ENCODE results near the gene FKBP5. TPM values are rescaled to one million over a fixed set of nuclear protein-coding genes. Genes with fewer than 3 reads are reported as not detected.

The FKBP5 gene
- polyA plus RNA-seq, 2 of the 4 experiments (the other 2 are of a cell fraction), result 8.4 to 11.7 TPM

DNA sequence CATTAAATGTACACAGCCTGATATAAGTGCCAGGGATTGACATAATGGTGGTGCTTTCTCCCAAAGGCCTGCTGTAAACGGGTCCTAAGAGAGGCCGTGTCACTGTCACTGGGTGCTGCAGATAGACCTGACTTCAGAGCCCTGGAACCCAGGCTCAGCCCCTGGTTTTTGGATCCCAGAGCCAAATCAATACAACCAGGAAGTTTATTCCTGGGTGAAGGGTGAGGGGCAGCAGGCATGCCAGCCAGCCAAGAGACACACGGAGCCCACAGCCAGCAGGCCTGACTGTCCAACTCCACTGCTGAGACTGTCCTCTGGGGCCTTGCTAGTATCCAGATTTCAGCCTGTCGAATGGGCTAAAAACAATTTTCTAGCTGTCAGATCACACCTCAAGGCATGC lies 35.3 kb upstream of the FKBP5 start (continued):
- TF ChIP-seq ATOH8 (CRISPR knock-in tag; IDR thresholded peaks at IDR 0.05; ENCODE audit: low read depth), result no peak
- TF ChIP-seq GATA3 (IDR thresholded peaks at IDR 0.05; ENCODE audit: borderline replicate concordance), result no peak
- no peak for TF ChIP-seq CTCF (IDR thresholded peaks at IDR 0.05)
- no peak for TF ChIP-seq RFX5 (IDR thresholded peaks at IDR 0.05)
- no peak for TF ChIP-seq HOXA7 (CRISPR knock-in tag; IDR thresholded peaks at IDR 0.05)
- no peak for TF ChIP-seq PBX3 (IDR thresholded peaks at IDR 0.05)
- TF ChIP-seq PHF8 (IDR thresholded peaks at IDR 0.05; ENCODE audit: borderline replicate concordance, low read depth), result no peak
- TF ChIP-seq EHF (CRISPR knock-in tag; IDR thresholded peaks at IDR 0.05), result no peak
- no peak for TF ChIP-seq HOXB5 (CRISPR knock-in tag; IDR thresholded peaks at IDR 0.05)
- no peak for TF ChIP-seq ZC3H11A (IDR thresholded peaks at IDR 0.05)

DNA sequence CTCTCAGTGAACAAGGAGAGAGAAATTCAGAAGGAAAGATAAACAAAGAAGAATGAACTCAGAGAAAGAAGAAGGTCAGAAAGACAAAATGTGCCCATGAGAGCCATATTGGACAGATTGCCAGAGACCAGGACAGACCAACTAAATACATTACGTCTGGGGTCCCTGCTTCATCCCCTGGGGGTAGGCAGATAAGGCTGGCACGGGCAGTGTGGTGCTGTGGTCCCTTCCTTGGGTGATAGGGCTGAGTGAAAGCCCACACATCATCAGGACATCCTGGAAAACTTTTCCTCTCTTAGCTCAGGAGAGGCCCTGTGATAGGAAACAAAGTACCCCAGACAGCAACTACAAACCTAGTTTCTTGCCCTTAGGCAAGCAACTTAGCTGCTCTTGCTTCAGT lies 34.9 kb upstream of the FKBP5 start:
- Histone ChIP-seq H3K9me3 (no peaks in the 10 kb centered on the region), H3K4me2 (no peak overlapping the region), H3K4me3 (no peak overlapping the region), H3K4me1 (peaks cover 42% of the 10 kb centered on the region), H3K27ac (peak overlapping the region in 1 of 2 experiments; percentile 99; a peak in 1 of 6 replicates)
- WGBS (ENCODE audit: missing lambda C conversion rate), result 90% methylated on average over 2 of the region's 2 CpGs
- no peak for ATAC-seq
- FAIRE-seq, result no peak
- DNase-seq (ENCODE audit: low read depth in 1 of 2, low spot score in 1 of 2), result no peak
- CTCF ChIA-PET, result no interaction called here
- TF ChIP-seq, protein P1, sequence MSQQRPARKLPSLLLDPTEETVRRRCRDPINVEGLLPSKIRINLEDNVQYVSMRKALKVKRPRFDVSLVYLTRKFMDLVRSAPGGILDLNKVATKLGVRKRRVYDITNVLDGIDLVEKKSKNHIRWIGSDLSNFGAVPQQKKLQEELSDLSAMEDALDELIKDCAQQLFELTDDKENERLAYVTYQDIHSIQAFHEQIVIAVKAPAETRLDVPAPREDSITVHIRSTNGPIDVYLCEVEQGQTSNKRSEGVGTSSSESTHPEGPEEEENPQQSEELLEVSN (IDR thresholded peaks at IDR 0.05; ENCODE audit: borderline replicate concordance, low read depth), result no peak
- TF ChIP-seq EP300 (IDR thresholded peaks at IDR 0.05) (no peak), CTCF (IDR thresholded peaks at IDR 0.05) (no peak), CBX2 (IDR thresholded peaks at IDR 0.05; ENCODE audit: borderline replicate concordance, low read depth) (no peak), MAZ (IDR thresholded peaks at IDR 0.05; ENCODE audit: borderline replicate concordance, low read depth, low read length) (no peak), ZSCAN20 (CRISPR knock-in tag; IDR thresholded peaks at IDR 0.05) (no peak), SREBF2 (IDR thresholded peaks at IDR 0.05) (no peak), HDAC2 (IDR thresholded peaks at IDR 0.05) (no peak), CEBPB (IDR thresholded peaks at IDR 0.05) (no peak), MYC (IDR thresholded peaks at IDR 0.05; ENCODE audit: borderline replicate concordance, low read length) (no peak), HOXB13 (CRISPR knock-in tag; IDR thresholded peaks at IDR 0.05; ENCODE audit: low read depth) (no peak), RCOR1 (IDR thresholded peaks at IDR 0.05; ENCODE audit: low read depth, low read length) (no peak), KDM1A (IDR thresholded peaks at IDR 0.05; ENCODE audit: low read depth) (no peak), TFCP2L1 (CRISPR knock-in tag; IDR thresholded peaks at IDR 0.05) (no peak), RAD21 (conservative IDR thresholded peaks at IDR 0.05 in 1 of 2, IDR thresholded peaks at IDR 0.05 in 1 of 2) (no peak), CBX8 (IDR thresholded peaks at IDR 0.05) (no peak), RFX5 (IDR thresholded peaks at IDR 0.05) (no peak), JUNB (IDR thresholded peaks at IDR 0.05) (no peak), ZNF302 (CRISPR knock-in tag; IDR thresholded peaks at IDR 0.05) (no peak)
- TF ChIP-seq, protein P2, sequence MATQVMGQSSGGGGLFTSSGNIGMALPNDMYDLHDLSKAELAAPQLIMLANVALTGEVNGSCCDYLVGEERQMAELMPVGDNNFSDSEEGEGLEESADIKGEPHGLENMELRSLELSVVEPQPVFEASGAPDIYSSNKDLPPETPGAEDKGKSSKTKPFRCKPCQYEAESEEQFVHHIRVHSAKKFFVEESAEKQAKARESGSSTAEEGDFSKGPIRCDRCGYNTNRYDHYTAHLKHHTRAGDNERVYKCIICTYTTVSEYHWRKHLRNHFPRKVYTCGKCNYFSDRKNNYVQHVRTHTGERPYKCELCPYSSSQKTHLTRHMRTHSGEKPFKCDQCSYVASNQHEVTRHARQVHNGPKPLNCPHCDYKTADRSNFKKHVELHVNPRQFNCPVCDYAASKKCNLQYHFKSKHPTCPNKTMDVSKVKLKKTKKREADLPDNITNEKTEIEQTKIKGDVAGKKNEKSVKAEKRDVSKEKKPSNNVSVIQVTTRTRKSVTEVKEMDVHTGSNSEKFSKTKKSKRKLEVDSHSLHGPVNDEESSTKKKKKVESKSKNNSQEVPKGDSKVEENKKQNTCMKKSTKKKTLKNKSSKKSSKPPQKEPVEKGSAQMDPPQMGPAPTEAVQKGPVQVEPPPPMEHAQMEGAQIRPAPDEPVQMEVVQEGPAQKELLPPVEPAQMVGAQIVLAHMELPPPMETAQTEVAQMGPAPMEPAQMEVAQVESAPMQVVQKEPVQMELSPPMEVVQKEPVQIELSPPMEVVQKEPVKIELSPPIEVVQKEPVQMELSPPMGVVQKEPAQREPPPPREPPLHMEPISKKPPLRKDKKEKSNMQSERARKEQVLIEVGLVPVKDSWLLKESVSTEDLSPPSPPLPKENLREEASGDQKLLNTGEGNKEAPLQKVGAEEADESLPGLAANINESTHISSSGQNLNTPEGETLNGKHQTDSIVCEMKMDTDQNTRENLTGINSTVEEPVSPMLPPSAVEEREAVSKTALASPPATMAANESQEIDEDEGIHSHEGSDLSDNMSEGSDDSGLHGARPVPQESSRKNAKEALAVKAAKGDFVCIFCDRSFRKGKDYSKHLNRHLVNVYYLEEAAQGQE (IDR thresholded peaks at IDR 0.05), result no peak
- POLR2A ChIA-PET, result no interaction called here
